ENCODE measurements around the gene MOSPD2.

Gene MOSPD2

GRCh38 chrX:14916017-14916674 lies 42.9 kb downstream of the MOSPD2 start:
- no peak for DNase-seq

GRCh38 chrX:14919407-14919806 lies 46.2 kb downstream of the MOSPD2 start:
- no peak for DNase-seq

GRCh38 chrX:14920196-14920595 lies 47.0 kb downstream of the MOSPD2 start:
- no peak for DNase-seq

GRCh38 chrX:14922437-14922836 lies 49.2 kb downstream of the MOSPD2 start:
- no peak for DNase-seq

GRCh38 chrX:14923761-14924160 lies 50.5 kb downstream of the MOSPD2 start:
- DNase-seq = no peak

- DNase-seq = no peak
Measured at GRCh38 chrX:14926471-14926870, 53.2 kb downstream of the MOSPD2 start.

- DNase-seq = no peak
Measured at GRCh38 chrX:14927401-14927800, 54.2 kb downstream of the MOSPD2 start.

- no peak for DNase-seq
Measured at GRCh38 chrX:14930663-14931062, 57.4 kb downstream of the MOSPD2 start.

- DNase-seq = no peak
Measured at GRCh38 chrX:14932136-14932535, 58.9 kb downstream of the MOSPD2 start.

GRCh38 chrX:14934423-14934822 lies 61.2 kb downstream of the MOSPD2 start:
- DNase-seq = no peak

GRCh38 chrX:14936561-14936960 lies 63.3 kb downstream of the MOSPD2 start:
- DNase-seq = no peak

- no peak for DNase-seq
Measured at GRCh38 chrX:14939644-14940043, 66.4 kb downstream of the MOSPD2 start.

GRCh38 chrX:14941301-14941700 lies 68.1 kb downstream of the MOSPD2 start:
- DNase-seq = no peak

- DNase-seq = no peak
Measured at GRCh38 chrX:14942341-14942740, 69.1 kb downstream of the MOSPD2 start.

GRCh38 chrX:14943962-14944361 lies 70.7 kb downstream of the MOSPD2 start:
- no peak for DNase-seq

GRCh38 chrX:14946606-14947155 lies 73.5 kb downstream of the MOSPD2 start:
- no peak for DNase-seq

- no peak for DNase-seq
Measured at GRCh38 chrX:14948691-14949090, 75.5 kb downstream of the MOSPD2 start.

GRCh38 chrX:14956813-14957582 lies 83.8 kb downstream of the MOSPD2 start:
- no peak for DNase-seq

- no peak for DNase-seq
Measured at GRCh38 chrX:14963447-14964236, 90.4 kb downstream of the MOSPD2 start.

GRCh38 chrX:14964500-14964899 lies 91.3 kb downstream of the MOSPD2 start:
- DNase-seq = no peak

All from activated gamma-delta T cell (primary cell).